Upper lobe of right lung (tissue), 1 donor: ENCODE data around the gene ZNF484. TPM values are rescaled to one million over a fixed set of nuclear protein-coding genes. Genes with fewer than 3 reads are reported as not detected.
"Not testable (repeated sequence)": the region's sequence is repeated elsewhere in the genome, so short reads cannot be mapped to it uniquely, and the experiment has no call there.

Experiments used
- ATAC-seq: fragments of 200-7000 bp; cut with Tn5 transposase; one replicate; pipeline ENCODE4 v1.9.1; 2020; ENCODE audit warnings: mild to moderate bottlenecking, moderate library complexity
- DNase-seq: peaks from one replicate; pipeline ENCODE4 v3.0.0-alpha.2; 2020
- H3K27ac ChIP-seq: fragments of 200-600 bp; one replicate; pipeline ENCODE4 v1.8.0; 2022
- H3K27me3 ChIP-seq: fragments of 200-600 bp; one replicate; pipeline ENCODE4 v1.8.0; 2022; ENCODE audit warnings: mild to moderate bottlenecking
- H3K36me3 ChIP-seq: fragments of 200-600 bp; one replicate; pipeline ENCODE4 v1.8.0; 2022
- H3K4me1 ChIP-seq: fragments of 200-600 bp; one replicate; pipeline ENCODE4 v1.8.0; 2022
- H3K4me3 ChIP-seq: fragments of 200-600 bp; one replicate; pipeline ENCODE4 v1.8.0; 2022; ENCODE audit warnings: mild to moderate bottlenecking
- H3K9me3 ChIP-seq: fragments of 200-600 bp; one replicate; pipeline ENCODE4 v1.8.0; 2022
- CTCF ChIP-seq: fragments of 200-600 bp; IDR thresholded peaks from one replicate; pipeline ENCODE4 v1.8.0; 2022; ENCODE audit warnings: antibody characterized with exemption
- intact Hi-C: fragments of 100-400 bp; cut with DNase I; formaldehyde crosslinking; loops from one replicate; pipeline ENCODE4 v1.11.0; 2022
- total RNA-seq: library from RNA; stranded (reverse); fragmentation: NEBNext Ultra II Directional; extraction: Animal tissue kit (Norgen Biotek cat#: 25700); gene quantifications from one replicate; pipeline ENCODE4 v1.2.1, GENCODE V29; 2021
- donor health status: DM: no; HTN: yes; CAD: no; lungs with severe emphysema.

ZNF484 gene
- total RNA-seq, 1 donor from 2014 or later = 8.8 TPM

- Histone ChIP-seq H3K27me3 (no peaks in the 10 kb centered on the region), H3K4me1 (no peaks in the 10 kb centered on the region), H3K36me3 (peaks cover 41% of the 10 kb centered on the region), H3K4me3 (no peak overlapping the region), H3K9me3 (peaks cover 54% of the 10 kb centered on the region), H3K27ac (no peak overlapping the region)
- DNase-seq (no peak), ATAC-seq (no peak)
- intact Hi-C loops = no loop called here
- TF ChIP-seq CTCF = no peak
These were observed 31.1 kb downstream of the ZNF484 start for GRCh38 chr9:92846662-92847145.

GRCh38 chr9:92838411-92838810, 39.4 kb downstream of the ZNF484 start:
- H3K27me3 ChIP-seq, DNase-seq, H3K4me3 ChIP-seq, H3K4me1 ChIP-seq, H3K36me3 ChIP-seq, H3K27ac ChIP-seq, intact Hi-C loops, ATAC-seq: not testable (repeated sequence)
- peaks cover 39% of the 10 kb centered on the region for H3K9me3 ChIP-seq

- H3K27me3 ChIP-seq = no peaks in the 10 kb centered on the region
- no peaks in the 10 kb centered on the region for H3K4me1 ChIP-seq
- peaks cover 34% of the 10 kb centered on the region for H3K9me3 ChIP-seq
- ATAC-seq (no peak), DNase-seq (no peak)
- intact Hi-C loops = no loop called here
- TF ChIP-seq CTCF = no peak
- H3K4me3 ChIP-seq = no peak overlapping the region
- no peak overlapping the region for H3K27ac ChIP-seq
- H3K36me3 ChIP-seq = no peaks in the 10 kb centered on the region
These were observed 40.6 kb downstream of the ZNF484 start for GRCh38 chr9:92837191-92837590.

- Histone ChIP-seq H3K36me3 (no peaks in the 10 kb centered on the region), H3K4me3 (no peak overlapping the region), H3K27me3 (no peaks in the 10 kb centered on the region), H3K27ac (no peak overlapping the region), H3K9me3 (peaks cover 4% of the 10 kb centered on the region), H3K4me1 (no peaks in the 10 kb centered on the region)
- DNase-seq (no peak), ATAC-seq (no peak)
- intact Hi-C loops = no loop called here
- TF ChIP-seq CTCF = no peak
These were observed 48.4 kb downstream of the ZNF484 start for GRCh38 chr9:92829420-92829819.

GRCh38 chr9:92825065-92825464, 52.8 kb downstream of the ZNF484 start:
- intact Hi-C loops, H3K27ac ChIP-seq, H3K4me3 ChIP-seq, H3K9me3 ChIP-seq, H3K4me1 ChIP-seq, H3K36me3 ChIP-seq, ATAC-seq, DNase-seq: not testable (repeated sequence)
- H3K27me3 ChIP-seq = peaks cover 15% of the 10 kb centered on the region

GRCh38 chr9:92820964-92821363, 56.9 kb downstream of the ZNF484 start:
- intact Hi-C loops = no loop called here
- peaks cover 41% of the 10 kb centered on the region for H3K27me3 ChIP-seq

GRCh38 chr9:92819898-92820297, 57.9 kb downstream of the ZNF484 start:
- H3K36me3 ChIP-seq, intact Hi-C loops, H3K27ac ChIP-seq, H3K4me3 ChIP-seq, DNase-seq, H3K4me1 ChIP-seq, ATAC-seq, H3K9me3 ChIP-seq: not testable (repeated sequence)
- H3K27me3 ChIP-seq = peaks cover 49% of the 10 kb centered on the region

More at GRCh38 chr9:92820964-92821363, 56.9 kb downstream of the ZNF484 start:
- Histone ChIP-seq H3K9me3 (no peaks in the 10 kb centered on the region), H3K4me3 (no peak overlapping the region), H3K27ac (no peak overlapping the region), H3K4me1 (no peaks in the 10 kb centered on the region), H3K36me3 (no peaks in the 10 kb centered on the region)
- no peak for DNase-seq
- ATAC-seq = no peak
- no peak for TF ChIP-seq CTCF

GRCh38 chr9:92809629-92810326, 68.1 kb downstream of the ZNF484 start:
- H3K36me3 ChIP-seq, H3K27ac ChIP-seq, DNase-seq, H3K9me3 ChIP-seq, H3K4me3 ChIP-seq, intact Hi-C loops, ATAC-seq: not testable (repeated sequence)
- peaks cover 93% of the 10 kb centered on the region for H3K27me3 ChIP-seq
- H3K4me1 ChIP-seq = peaks cover 26% of the 10 kb centered on the region
